ENCODE measurements around the gene SRC.

The SRC gene

DNA sequence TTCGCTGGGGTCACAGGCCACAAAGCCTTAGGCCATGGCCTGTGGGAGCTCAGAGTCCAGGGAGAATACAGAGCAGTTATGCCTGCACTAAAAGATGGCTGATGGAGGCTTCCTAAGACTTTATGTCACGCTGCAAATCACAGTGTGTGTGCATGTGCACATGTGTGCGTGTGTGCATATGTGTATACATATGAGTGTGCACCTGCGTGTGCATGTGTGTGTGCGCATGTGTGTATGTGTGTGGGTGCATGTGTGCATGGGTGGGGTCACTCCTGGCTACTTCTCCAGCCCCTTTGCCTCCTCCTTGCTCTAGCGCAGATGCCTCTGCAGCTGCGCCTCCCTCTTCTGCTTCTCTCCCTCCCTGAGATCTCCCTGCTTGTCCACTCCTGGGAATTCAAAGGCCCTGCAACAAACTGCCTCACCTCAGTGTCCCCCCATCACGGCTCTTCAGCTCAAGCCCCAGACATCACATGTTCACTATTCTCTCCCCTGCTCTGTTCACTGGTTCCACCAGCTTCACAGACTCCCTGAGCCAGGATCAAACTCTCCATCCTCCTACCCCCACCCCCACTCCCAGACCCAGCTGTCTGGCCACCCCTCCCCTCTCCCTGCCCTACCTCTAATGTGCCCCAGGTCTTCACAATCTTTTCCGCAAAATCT lies 90.7 kb downstream of the SRC start:
- DNase-seq = no peak

DNA sequence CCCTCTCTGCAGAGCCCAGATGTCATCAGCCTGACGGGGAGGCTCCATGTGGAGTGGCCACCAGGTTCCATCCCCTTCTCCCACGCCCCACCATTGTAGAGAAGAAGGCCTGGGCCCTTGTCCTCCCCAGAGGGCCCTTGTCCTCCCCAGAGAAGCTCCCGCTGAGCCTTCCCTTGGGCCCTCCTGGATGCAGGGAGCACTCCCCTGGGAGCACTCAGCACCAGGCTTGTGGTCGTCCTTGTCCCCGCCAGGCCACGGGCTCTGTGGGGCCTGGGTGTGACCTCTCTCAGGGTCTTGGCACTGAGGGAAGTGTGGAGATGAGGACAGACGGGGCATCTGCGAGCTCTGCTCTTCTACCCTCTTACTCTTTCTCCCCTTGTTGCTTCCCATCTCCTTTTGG lies 91.7 kb downstream of the SRC start:
- DNase-seq = no peak

DNA sequence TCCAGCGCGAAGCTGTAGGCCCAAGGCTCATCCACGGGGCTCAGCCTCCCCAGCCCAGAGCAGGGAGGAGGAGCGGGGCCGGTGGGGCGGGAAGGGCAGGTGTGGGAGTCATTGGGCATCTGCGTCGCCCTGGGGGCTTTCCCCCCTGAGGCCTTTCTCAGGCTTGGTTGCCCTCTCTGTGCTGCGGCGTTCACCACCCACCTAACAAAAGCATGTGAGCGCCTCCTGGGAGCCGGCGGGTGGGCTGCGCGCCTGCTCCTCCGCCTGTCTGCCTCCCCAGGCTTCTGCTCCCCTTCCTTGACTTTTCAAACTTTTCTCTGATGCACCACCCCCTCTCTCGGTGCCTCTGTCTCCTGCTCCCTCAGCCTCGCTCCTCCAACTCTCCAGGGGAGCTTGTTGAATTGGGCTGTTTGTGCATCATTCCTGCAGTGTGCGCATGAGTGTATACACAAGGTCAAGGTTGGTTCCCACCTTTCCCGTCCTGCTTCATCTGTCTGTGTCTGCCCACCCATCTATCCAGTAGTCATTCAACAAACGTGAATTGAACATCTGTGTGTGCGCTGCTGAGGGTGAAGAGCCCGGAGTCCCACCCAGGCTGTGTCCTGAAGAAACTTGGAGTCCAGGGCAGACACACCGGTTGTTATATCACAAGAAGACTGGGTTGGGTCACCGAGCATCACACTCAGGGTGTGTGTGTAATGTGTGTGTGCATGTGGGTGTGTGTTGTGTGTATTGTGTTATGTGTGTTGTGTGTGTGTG lies 92.7 kb downstream of the SRC start:
- DNase-seq = no peak

DNA sequence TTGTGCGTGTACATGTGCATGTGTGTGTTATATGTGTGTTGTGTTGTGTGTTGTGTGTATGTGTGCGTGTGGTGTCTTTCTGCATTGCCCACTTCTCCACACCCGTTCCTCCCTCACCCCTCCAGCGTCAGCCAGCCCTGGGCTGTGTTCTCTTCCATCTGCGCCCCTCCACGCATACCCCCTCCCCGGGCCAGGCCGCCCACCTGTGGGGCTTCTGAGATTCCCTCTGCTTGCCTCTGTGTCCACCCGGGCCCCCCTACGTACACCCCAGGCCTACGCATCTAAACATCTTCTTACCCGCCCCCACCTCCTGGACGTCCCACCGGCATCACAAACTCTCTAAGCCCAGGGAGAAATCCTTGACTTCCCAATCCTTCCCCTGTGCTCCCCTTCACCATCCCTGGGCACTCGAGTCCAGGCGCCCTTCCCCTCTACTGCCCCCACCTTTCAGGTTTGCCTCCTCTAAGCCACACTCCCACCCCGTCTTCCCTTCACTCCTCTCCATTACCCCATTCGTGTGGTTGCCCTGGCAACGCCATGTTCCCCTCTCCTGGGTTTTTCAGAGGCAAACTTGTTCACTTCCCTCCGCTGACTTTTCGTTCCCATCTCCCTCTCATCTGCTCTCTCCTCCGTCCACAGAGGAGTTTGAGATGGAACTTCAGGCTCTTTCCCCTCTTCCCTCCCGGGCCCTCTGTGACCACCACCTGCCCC lies 93.4 kb downstream of the SRC start:
- no peak for DNase-seq

DNA sequence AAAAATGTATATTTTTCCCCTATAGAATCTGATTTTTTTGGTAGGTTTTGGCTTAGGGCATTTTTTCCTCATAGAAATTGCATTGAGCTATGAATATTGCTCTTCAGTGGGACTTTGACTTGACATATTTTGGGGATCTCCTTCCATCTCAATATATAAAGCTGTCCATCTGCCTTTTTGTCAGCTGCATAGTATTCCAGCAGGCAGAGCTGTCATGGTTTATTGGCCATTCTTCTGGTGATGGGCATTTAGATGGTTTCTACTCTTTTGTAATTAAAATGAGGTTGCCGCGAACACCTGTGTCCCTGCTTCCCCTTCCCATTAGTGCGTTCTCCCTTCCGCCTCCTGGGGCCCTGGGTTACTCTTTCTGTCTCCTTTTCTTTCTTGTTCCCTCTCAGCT lies 95.1 kb downstream of the SRC start:
- DNase-seq = no peak

DNA sequence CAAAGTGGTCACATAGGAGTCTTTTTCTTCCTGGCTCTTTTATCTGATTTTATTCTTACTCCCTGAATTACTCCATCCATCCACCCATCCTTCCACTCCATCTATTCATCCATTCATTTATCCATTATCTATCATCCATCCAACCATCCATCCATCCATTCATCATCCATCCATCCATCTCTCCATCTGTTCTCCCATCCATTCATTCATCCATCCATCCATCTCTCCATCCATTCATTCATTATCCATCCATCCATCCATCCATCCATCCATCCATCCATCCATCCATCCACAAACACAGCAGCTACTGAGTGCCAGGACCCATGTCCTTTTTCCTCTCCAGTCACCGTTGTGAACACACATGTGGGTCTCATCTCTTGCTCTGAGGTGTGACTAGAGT lies 96.6 kb downstream of the SRC start:
- DNase-seq = no peak

DNA sequence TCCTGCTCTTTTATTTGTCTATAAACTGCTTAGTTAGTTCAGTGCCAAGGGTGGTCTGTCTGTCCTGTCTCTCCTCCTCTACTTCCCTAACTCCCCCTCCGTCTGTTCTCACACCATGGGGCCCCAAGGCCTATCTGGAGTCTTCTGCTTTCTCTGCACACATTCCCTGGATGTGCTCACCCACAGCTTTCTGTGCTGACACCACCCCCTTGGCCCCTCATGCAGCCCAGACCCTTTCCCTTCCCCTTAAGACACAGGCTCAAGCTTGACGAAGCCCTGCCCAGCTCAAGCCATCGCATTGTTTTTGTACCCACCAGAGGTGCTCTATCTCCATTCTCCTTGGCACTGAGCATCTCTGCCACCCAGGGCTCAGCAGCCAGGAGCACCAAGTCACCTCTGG lies 97.0 kb downstream of the SRC start:
- no peak for DNase-seq

DNA sequence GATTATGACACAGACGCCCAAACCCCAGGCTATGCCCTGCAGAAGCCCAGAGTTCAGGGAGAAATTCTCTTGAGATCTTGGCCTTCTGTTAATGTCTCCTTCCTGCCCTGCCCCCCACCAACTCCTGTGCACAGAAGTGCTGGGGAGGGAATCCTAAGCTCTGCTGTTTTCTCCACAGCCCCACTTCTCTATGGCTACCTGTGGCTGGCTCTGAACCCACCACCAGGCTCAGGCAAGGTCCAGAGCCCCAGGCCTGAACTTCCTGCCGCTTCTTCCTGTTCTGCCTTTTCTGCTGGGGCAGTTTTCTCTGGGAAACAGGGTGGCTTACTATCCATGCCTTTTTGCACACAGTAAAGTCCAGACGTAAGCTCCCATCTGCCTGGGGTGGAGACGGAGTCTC lies 97.7 kb downstream of the SRC start:
- DNase-seq = no peak

DNA sequence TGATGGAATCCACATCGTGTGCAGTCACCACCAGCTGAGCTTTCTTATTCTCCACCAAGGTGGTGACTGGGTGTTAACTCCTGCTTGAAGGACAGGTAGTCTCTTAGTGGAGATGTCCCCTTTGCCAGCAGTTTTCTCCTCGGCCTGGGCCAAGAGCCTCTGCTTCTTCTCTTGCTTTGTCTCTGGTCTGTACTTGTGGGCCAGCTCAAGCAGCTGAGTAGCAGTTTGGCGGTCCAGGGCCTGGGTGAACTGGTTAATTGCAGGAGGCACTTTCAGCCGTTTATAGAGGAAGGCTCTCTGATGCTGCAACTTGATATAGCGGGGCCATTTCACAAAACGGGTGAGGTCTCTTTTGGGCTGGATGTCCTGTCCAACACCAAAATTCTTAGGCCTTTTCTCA lies 99.1 kb downstream of the SRC start:
- no peak for DNase-seq

DNA sequence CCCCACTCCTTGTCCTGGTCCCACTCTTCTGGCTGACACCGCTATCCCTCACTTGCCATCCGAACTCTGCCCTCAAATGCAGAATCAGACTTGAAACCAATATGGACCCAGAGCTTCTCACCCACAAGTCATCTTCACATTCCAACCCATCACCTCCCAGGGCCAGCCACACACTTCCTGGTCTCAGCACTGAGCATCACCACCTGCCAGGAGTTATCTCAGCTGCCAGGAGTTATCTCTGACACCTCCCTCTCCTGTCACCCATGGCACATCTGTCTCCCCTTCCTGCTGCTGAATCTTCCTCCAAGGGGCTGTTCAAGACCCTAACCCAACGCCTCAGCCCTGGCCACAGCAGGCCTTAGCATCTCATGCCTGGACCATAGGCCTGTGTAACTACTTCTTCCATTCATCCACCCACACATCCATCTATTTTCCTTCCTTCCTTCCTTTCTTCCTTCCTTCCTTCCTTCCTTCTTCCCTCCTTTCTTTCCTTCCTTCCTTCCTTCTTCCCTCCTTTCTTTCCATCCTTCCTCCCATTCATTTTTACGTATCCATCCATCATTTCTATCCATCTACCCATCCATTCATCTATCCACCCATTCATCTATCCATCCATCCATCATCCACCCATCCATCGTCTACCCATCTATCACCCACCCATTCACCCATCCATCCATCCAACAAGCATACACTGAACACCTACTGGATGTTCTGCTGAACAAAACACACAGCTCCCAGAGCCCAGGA lies 100.5 kb downstream of the SRC start:
- DNase-seq = no peak

DNA sequence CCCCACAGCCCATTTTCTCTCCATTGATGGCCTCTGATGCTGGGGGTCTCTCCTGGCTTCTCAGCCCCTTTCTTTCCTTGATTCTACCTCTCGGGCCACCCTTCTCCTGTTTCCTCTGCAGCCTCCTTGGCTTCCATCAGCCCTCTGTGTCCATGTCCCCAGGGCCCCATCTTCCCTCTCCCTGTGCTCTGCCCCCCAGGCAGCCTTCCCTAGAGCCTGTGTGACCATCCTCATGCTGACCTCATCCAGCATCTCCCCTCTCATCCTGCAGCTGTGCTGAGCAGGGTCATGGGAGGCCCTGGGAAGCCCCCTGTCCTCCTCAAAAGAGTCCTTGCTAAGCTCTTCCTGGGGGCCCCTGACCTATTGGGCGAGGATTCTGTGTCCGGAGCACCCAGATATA lies 101.7 kb downstream of the SRC start:
- no peak for DNase-seq

DNA sequence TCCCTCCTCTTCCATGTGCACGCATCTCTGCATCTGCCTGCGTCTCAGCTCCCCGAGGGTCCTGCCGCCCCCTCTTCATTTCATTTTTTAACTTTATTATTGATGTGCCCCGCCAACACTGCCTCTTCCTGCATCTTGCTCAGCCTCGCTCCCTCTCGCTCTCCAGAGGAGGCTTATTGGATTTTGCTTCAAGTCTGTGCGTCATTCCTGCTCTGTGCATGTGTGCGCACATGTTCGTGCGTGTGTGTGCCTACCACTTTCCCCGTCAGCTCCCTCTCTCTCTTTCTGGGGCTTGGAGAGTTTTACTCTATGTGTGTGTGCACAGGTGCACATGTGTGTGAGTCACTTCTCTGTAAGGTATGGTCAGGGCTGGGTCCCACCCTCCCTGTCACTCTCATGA lies 103.3 kb downstream of the SRC start:
- no peak for DNase-seq

DNA sequence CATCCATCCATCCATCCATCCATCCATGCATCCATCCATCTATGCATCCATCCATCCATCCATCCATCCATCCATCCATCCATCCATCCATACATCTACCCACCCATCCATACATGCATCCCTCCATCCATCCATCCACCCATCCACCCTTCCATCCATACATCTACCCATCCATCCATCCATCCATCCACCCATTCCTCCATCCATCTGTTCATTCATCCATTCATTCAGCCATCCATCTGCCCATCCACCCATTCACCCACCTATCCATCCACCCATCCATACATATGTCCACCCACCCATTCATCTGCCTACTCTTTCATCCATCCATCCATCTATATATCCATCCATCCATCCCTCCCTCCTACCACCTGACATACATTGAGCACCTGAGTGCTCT lies 104.4 kb downstream of the SRC start:
- DNase-seq = no peak

DNA sequence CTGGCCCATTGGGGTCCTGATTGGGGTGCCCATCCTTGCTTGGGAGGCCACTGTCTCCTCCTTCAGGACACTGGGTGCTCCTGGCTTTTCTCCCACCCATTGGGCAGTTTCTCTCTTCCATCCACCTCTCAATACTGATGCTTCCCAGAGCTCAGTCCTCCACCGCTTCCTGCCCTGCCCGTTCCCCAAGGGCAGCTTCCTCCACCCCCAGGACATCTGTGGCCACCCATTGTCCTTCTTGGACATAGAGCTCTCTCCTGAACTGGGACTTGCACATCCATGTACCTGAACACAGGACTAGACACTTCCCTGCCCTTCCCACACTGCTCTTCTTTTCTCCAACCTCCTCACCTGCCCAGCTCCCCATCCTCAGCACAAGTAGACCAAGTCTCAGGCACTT lies 105.7 kb downstream of the SRC start:
- DNase-seq = no peak

DNA sequence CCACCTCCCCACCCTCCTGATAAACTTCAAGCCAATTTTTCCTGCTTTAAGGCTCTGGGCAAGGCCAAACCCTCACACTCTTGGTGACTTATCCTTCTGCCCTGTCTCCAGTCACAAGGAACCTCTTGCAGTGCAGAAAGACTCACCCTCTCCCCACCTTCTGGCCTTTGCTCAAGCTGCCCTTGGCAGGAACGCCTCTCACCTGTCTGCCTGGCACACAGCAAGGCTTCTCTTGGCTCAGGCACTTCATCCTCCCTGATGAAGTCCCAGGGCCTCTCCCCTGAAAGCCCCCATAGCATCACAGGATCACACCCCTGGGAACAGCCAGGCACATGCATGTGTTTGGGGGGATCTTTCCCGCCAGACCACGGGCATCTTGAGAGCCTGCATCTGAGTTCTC lies 106.3 kb downstream of the SRC start:
- no peak for DNase-seq

DNA sequence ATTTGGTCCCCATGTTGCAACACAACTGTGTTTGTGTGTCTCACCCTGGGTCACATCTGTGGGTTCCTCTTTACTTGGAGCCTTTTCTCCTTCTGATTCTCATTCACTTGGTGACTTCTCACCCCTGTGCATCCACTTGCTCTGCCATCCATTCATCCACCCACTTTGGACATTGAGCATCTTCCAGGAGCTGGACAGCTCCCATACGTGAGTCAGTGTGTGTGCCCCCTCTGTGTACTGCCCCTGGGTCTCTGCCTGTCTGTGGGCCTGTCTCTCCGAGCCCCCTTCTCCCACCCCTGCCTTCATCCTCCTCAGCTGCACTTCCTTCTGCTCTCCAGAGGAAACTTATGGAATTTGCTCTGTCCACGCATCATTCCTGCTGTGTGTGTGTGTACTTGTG lies 107.3 kb downstream of the SRC start:
- DNase-seq = no peak

DNA sequence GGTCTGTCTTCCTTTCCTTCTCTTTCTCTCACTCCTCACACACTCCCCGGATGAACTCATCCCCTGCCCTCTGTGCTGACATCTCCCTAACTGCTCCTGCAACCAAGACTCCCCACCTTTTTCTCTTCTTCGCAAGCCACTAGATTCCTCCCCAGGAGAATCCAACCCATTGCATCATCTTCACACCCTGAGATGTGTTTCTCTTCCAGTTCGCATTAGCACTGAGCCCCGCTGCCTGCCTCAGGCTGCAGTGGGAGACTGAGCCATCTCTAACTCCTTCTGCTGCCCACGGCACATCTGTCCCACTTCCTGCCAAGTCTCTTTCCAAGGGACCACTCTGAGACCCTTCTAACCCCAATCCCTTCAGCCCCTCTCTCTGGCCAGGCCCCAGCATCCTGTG lies 107.9 kb downstream of the SRC start:
- DNase-seq = no peak

DNA sequence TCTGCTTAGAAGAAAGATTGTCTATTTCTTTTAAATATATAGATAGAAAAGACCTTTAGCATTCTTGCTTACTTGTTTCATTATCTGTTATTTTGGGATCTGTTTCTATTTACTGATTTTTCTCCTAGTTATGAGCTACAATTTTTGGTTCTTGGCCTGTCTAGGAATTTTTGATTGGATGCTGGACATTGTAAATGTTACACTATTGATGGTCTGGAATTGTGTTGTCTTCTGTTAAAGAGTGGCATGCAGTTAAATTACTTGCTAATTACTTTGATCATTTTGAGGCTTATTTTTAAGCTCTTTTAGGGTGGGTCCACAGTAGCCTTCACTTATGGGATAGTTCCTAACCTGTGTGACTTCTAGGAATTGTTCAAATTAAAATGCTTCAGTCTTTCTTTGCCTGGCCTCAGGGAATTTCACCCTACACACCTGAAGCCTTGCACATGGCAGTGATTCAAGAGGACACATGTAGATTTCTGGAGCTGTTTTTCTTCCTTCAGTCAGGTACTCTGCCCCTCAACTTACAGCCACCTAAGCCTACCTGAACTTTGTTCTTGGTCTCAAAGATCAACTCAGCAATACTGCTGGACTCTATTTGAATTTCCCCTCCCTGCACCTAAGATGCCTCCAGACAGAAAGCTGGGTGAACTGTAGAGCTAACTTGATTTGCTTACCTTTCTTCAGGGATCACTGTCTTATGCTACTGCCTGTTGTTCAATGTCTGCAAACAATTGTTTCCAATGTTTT lies 108.9 kb downstream of the SRC start:
- no peak for DNase-seq

All from AML-193 (cell line).